ENCODE data around the gene ECHDC3.
"Not testable (repeated sequence)": the region's sequence is repeated elsewhere in the genome, so short reads cannot be mapped to it uniquely, and the experiment has no call there.

ECHDC3 gene

GRCh38 chr10:11716686-11717085, 25.5 kb upstream of the ECHDC3 start:
- no peak for DNase-seq (ENCODE audit: low spot score)

- no peak for DNase-seq (ENCODE audit: low spot score)
These were observed 22.5 kb upstream of the ECHDC3 start for GRCh38 chr10:11719496-11720259.

DNA sequence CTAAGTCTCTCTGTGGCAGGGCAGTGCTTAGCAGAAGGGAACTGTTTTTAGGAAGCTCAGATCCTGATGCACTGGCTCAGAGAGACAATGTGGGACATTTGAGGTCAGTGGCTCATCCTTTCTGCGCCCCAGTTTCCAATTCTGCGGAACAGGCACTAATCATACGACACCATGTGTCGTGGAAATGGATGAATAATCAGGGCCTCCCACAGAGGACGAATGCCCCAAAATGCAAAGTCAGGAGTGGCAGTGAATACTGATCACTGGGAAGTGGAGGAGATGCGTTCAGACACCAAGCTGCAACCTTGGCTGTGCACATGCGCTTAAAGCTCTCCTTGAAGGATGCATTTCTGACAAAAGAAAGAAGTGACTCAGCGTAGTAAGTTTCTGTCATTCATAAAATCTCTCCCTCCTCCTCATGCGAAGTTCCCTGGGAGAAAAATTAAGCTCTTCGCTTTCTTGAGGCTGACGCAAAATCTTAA, 21.9 kb upstream of the ECHDC3 start:
- DNase-seq (ENCODE audit: low spot score) = no peak

DNA sequence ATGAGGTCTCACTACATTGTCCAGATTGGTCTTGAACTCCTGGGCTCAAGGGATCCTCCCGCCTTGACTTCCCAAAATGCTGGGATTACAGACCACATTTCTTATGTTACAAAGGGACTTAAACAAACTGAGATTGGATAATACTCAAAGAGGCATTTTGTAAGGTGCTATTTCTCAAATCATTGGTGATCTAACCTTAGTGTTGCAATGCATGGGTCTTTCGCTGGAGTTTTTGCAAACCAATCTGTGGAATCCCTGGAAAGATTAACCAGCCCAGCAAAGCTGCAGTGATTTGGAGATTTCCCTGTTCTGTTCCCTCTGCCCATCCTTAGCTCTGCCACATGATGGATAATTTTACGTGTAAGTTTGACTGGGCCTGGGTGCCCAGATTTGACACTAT, 20.4 kb upstream of the ECHDC3 start:
- DNase-seq (ENCODE audit: low spot score) = no peak

DNA sequence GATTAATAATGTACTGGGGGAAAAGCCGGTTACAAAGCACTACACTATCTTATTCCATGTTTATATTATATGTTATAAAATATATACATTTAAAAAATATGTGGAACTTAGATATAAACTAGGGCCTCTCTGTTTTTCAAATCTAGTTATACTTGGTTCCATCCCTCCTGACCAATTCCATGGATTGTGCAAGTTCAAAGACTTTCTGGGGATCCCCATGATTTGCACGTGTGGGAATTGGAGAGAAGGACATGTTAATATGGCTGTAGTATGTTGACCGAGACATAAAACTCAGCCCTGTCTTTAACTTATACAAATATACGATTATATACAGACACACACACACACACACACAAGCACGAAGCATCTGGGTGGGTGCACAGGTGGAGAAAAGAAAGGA, 18.8 kb upstream of the ECHDC3 start:
- DNase-seq (ENCODE audit: low spot score) = no peak

DNA sequence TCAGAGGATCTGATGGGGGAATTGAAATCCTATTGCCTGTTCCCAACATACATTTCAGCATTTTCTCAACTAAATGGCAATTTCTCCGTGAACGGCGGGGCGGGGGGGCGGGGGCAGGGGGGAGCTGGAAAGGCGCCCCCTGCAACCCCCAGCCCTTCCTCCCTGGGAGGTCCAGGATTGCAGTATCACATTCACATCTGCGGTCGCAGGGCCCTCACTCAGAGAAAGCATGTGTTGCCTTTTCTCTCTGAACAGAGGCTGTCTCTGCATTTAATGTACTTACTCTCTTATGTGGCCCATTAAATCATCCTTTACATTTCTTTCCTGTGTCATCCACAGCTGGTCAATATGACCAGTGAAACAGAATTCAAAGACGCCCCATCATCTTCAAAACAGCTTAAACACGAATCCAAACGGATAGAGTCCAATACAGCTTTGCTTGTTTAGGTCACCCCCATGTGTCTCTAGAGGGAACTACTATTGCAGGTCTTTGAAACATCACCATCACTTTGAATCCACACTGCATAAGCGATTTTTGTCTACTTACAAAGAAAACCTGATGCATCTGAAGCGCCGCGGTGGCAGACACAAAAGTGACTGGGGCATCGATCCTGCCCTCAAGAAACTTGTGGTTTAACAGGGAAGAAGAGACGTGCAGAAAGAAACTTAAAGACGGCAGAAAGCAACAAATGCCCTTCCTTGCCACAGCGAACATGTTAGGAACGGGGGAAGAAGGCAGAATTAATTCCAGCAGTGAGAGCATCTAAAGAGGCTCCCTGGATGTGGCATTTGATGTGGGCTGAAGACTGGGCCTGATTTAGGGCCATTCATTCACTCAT, 17.0 kb upstream of the ECHDC3 start:
- peak; percentile 73 for DNase-seq (ENCODE audit: low spot score)

DNA sequence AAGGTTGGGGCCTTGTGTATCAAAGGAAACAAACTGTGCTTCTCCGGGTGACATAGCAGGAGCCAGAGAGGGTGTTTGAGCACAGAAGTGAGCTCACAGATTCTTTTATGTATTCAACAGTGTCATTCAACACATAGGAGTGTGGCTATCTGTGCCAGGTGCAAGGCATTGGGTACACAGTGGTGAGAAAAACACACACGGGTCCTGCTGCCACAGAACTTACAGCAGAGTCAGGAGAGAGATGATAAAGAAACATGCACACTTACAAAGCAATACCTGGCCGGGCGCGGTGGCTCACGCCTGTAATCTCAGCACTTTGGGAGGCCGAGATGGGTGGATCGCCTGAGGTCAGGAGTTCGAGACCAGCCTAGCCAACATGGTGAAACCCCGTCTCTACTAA, 16.3 kb upstream of the ECHDC3 start:
- no peak for DNase-seq (ENCODE audit: low spot score)

- no peak for DNase-seq (ENCODE audit: low spot score)
These were observed 14.6 kb upstream of the ECHDC3 start for GRCh38 chr10:11727563-11727962.

DNA sequence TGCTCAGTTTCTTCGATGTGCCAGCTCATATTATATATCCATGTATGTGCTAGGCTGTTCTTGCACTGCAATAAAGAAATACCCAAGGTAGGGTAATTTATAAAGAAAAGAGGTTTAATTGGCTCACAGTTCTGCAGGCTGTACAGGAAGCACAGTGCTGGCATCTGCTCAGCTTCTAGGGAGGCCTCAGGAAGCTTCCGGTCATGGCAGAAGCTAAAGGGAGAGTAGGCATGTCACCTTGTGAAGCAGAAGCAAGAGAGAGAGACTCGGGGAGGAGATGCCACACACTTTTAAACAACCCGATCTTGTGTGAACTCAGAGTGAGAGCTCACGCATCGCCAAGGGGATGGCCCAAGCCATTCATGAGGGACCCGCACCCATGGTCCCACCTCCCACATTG, 13.8 kb upstream of the ECHDC3 start:
- DNase-seq (ENCODE audit: low spot score) = no peak

GRCh38 chr10:11729790-11730315, 12.3 kb upstream of the ECHDC3 start:
- no peak for DNase-seq (ENCODE audit: low spot score)

- DNase-seq (ENCODE audit: low spot score) = no peak
These were observed 11.4 kb upstream of the ECHDC3 start for GRCh38 chr10:11730779-11731178.

DNA sequence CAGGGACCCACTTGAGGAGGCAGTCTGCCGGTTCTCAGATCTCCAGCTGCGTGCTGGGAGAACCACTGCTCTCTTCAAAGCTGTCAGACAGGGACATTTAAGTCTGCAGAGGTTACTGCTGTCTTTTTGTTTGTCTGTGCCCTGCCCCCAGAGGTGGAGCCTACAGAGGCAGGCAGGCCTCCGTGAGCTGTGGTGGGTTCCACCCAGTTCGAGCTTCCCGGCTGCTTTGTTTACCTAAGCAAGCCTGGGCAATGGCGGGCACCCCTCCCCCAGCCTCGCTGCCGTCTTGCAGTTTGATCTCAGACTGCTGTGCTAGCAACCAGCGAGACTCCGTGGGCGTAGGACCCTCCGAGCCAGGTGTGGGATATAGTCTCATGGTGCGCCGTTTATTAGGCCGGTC, 5.4 kb upstream of the ECHDC3 start:
- DNase-seq (ENCODE audit: low spot score) = not testable (repeated sequence)

DNA sequence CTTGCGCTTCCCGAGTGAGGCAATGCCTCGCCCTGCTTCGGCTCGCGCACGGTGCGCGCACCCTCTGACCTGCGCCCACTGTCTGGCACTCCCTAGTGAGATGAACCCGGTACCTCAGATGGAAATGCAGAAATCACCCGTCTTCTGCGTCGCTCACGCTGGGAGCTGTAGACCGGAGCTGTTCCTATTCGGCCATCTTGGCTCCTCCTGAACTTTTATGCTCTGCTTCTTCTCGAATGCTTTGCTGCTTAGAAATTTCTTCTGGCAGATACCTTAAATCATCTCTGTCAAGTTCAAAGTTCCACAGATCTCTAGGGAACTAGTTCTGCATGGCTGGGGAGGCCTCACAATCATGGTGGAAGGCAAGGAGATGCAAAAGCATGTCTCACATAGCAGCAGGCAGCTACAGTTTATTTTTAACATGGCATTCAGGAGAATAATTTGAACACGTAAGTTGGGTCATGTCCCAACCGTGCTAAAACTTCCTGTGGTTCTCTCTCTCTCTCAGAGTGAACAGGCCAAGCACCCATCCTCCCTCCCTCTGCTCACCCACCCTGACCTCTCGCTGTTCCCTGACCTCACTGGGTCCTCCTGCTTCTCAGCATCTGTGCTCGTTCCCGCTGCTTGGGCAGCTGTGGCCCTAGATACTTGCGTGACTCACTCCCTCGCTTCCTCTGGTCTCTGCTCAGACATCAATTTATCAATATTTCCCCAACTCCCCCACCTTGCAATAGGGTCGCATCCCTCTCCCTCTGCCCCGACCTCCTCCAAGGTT, 4.7 kb upstream of the ECHDC3 start:
- not testable (repeated sequence) for DNase-seq (ENCODE audit: low spot score)

GRCh38 chr10:11740907-11741306, 1.3 kb upstream of the ECHDC3 start:
- no peak for DNase-seq (ENCODE audit: low spot score)

DNA sequence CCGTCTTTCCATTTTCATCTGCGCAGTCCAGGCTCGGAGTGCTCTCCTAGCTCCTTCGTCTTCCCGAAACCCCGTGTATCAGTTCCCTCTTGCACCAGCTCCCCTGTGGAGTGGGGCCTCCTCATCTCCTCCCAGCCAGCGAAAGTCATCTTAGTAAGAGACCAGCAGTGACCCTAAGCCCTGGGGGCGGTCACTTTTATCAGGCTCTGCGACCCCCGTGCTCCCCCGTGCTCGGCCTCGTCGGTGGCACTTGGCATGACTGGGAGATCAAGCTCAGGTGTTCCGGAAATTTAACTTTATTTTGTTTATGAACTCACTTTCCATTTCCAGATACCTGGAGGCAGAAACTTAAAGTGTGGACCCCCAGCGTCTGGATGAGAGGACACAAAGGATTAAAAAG, 574 bp upstream of the ECHDC3 start:
- no peak for DNase-seq (ENCODE audit: low spot score)

DNA sequence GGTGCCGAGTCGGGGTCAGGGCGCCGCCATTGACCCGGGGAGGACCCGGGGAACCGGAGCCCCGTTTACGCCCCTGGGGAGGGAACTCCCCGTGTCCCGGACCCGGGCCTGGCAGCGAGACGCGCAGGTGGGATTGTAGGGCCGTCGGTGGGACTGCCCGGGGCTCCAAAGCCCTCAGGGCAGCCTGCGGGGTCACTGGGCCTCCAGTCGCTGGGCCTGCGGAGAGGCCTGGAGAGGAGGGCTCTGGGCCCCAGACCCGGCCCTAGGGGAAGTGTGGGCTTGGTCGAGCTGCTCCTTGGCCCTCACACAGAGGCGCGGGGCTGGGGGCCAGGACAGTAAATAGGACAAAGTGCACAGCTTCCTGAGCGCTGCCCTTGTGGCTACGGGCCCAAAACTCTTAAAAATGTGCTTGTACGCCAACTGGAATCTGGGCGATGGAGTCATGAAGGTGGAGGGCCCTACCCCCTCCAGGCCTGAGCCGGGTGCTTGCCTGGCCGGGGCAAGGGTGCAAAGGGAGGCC, 657 bp downstream of the ECHDC3 start:
- no peak for DNase-seq (ENCODE audit: low spot score)

DNA sequence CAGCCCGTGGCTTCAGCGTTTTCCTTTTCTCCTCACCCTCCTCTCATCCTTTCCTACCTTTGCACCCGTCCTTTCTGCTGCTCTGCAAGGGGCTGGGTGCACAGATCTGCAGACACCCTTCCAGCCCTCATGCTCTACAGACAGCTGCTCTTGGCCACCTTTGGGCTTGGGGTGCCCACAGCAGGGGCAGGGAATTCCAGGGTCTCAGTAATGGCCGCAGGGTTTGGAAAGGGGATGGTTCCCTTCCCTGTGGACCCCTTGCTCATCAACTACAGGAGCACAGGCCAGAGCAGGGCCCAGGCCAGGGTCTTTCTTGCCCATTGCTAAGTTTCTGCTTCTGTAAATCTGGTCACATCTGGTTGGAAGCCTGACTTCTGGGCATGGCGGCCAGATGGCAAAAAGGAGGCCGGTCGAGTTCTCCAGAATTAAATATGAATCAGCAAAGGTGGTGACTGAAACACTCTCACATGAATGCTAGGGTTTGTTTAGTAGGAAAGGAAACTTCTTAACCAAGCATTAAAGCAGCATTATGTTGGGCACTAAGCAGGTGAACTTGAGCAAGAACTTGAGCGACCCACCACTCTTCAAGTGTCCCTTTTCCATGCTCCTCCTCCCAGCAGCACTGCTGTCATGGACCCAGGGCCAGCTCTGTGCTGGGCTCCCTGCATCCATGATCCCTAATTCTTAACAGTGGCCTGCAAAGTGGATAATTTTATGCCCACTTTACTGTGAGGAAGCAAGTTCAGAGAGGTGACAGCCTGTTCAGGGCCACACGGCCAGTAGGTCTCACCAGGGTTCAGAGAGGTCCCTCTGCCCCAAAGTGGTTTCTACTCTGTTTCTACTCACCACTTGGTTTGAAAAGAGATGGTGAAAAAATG, 1.5 kb downstream of the ECHDC3 start:
- DNase-seq (ENCODE audit: low spot score) = no peak

- DNase-seq (ENCODE audit: low spot score) = no peak
These were observed 2.9 kb downstream of the ECHDC3 start for GRCh38 chr10:11745045-11745444.

- DNase-seq (ENCODE audit: low spot score) = no peak
These were observed 4.8 kb downstream of the ECHDC3 start for GRCh38 chr10:11746883-11747539.

- DNase-seq (ENCODE audit: low spot score) = no peak
These were observed 6.7 kb downstream of the ECHDC3 start for GRCh38 chr10:11748866-11749265.
